Brain microvascular endothelial cell (primary cell): ENCODE results near the gene LCN10.

Experiments
- DNase-seq: peaks from one replicate; pipeline ENCODE4 v3.0.0-alpha.2; 2020
- H3K27ac ChIP-seq: fragments of 250-450 bp; sonication (Bioruptor Pico); 2 replicates; pipeline ENCODE4 v1.5.1; 2020; ENCODE audit warnings: mild to moderate bottlenecking, moderate library complexity
- H3K27me3 ChIP-seq: fragments of 250-450 bp; sonication (Bioruptor Pico); replicated peaks from 2 replicates; pipeline ENCODE4 v1.5.1; 2020; ENCODE audit warnings: mild to moderate bottlenecking
- H3K36me3 ChIP-seq: fragments of 250-450 bp; sonication (Bioruptor Pico); replicated peaks from 2 replicates; pipeline ENCODE4 v1.5.1; 2020; ENCODE audit warnings: mild to moderate bottlenecking
- H3K4me3 ChIP-seq: 2 replicates; pipeline ENCODE4 v1.5.1; 2011; ENCODE audit warnings: low read depth, mild to moderate bottlenecking, control low read depth, low read length, moderate library complexity
- CTCF ChIP-seq: IDR thresholded peaks from 2 replicates; pipeline ENCODE4 v1.5.1; 2011; ENCODE audit warnings: low read depth, mild to moderate bottlenecking, moderate library complexity, low read length, control low read depth, inconsistent platforms; ENCODE audit errors: missing control alignments
- in situ Hi-C: cut with HindIII; loops from 2 replicates; pipeline ENCODE4 v1.10.0; 2017; ENCODE audit warnings: low sequenced_read_pairs, low pct_ligation_motif_present

Gene LCN10

GRCh38 chr9:136723362-136723976, 19.3 kb downstream of the LCN10 start:
- H3K27ac ChIP-seq = no peak overlapping the region
- DNase-seq = no peak
- H3K27me3 ChIP-seq = no peaks in the 10 kb centered on the region
- peaks cover 42% of the 10 kb centered on the region for H3K36me3 ChIP-seq
- in situ Hi-C loops = no loop called here
- H3K4me3 ChIP-seq = no peak overlapping the region
- TF ChIP-seq CTCF = no peak

DNA sequence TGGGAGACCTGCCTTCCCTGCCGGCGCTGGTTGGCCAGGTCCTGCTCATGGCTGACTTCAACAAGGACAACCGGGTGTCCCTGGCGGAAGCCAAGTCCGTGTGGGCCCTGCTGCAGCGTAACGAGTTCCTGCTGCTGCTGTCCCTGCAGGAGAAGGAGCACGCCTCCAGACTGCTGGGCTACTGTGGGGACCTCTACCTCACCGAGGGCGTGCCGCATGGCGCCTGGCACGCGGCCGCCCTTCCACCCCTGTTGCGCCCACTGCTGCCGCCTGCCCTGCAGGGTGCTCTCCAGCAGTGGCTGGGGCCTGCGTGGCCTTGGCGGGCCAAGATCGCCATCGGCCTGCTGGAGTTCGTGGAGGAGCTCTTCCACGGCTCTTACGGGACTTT, 19.8 kb downstream of the LCN10 start:
- Histone ChIP-seq H3K27me3 (no peaks in the 10 kb centered on the region), H3K4me3 (no peak overlapping the region), H3K36me3 (peaks cover 42% of the 10 kb centered on the region), H3K27ac (no peak overlapping the region)
- TF ChIP-seq CTCF = no peak
- in situ Hi-C loops = no loop called here
- DNase-seq = no peak

DNA sequence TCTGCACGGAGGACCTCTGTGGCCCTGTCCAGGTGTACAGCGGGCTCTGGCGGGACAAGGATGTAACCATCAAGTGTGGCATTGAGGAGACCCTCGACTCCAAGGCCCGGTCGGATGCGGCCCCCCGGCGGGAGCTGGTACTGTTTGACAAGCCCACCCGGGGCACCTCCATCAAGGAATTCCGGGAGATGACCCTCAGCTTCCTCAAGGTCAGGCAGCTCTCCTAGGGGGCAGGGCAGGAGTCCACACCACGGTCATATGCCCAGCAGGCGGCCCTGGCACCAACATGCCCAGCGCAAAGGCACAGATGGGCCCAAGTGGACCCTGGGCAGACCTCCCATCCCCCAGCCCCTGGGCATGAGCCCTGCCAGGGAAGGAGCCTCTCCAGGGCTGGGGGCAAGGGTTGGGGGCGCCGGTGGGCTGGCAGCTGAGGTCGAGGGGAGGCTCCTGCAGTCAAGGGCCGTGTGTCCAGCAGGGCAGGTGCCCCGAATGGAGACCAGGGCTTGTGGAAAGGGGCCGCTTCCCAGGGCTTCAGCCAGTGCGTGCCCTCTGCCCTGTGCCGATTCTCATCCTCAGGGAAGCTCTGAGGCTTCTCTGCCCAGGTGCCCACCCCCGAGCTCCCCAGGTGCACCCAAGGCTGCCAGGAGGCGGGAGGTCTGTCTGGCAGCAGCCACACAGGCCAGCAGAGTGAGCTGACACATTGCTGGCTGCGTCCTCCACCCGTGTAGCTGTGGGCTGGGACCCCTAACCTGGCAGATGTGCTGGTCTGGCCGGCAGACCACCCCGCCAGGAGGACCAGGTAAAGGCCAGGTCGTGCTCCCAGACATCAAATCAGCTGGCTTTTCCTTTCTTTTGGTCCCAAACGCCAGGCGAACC, 20.4 kb downstream of the LCN10 start:
- DNase-seq = no peak
- no peak for TF ChIP-seq CTCF
- in situ Hi-C loops = no loop called here
- Histone ChIP-seq H3K27ac (no peak overlapping the region), H3K36me3 (peaks cover 42% of the 10 kb centered on the region), H3K4me3 (no peak overlapping the region), H3K27me3 (no peaks in the 10 kb centered on the region)

GRCh38 chr9:136721339-136722092, 21.2 kb downstream of the LCN10 start:
- H3K36me3 ChIP-seq = peaks cover 39% of the 10 kb centered on the region
- peak; percentile 78 for DNase-seq
- no peaks in the 10 kb centered on the region for H3K27me3 ChIP-seq
- no peak overlapping the region for H3K4me3 ChIP-seq
- in situ Hi-C loops = no loop called here
- no peak for TF ChIP-seq CTCF
- no peak overlapping the region for H3K27ac ChIP-seq

- Histone ChIP-seq H3K36me3 (peaks cover 33% of the 10 kb centered on the region), H3K4me3 (no peak overlapping the region), H3K27ac (peak overlapping the region; percentile 6), H3K27me3 (no peaks in the 10 kb centered on the region)
- DNase-seq = no peak
- TF ChIP-seq CTCF = no peak
- in situ Hi-C loops = no loop called here
Measured at GRCh38 chr9:136720898-136721338, 21.8 kb downstream of the LCN10 start.
